NCI-H2081 (cell line): ENCODE data around the gene UBR7.
A peak's percentile ranks its signal among the peaks of the same experiment; 100 is the strongest.
"Not testable (repeated sequence)": the region's sequence is repeated elsewhere in the genome, so short reads cannot be mapped to it uniquely, and the experiment has no call there.

Experiments used
- DNase-seq, 2 experiments: peaks; one replicate each; lab custom pipeline; 2025; lab: John Stamatoyannopoulos, UW

UBR7 gene

GRCh38 chr14:93195316-93195999, 11.6 kb upstream of the UBR7 start:
- no peak for DNase-seq

GRCh38 chr14:93199031-93199430, 8.0 kb upstream of the UBR7 start:
- no peak for DNase-seq

GRCh38 chr14:93200553-93200952, 6.5 kb upstream of the UBR7 start:
- no peak for DNase-seq

- DNase-seq: no peak
Observed at GRCh38 chr14:93201155-93201704, 5.8 kb upstream of the UBR7 start.

- DNase-seq: peak; percentile 44 to 55
Observed at GRCh38 chr14:93207468-93208308, 632 bp downstream of the UBR7 start.

GRCh38 chr14:93212432-93212831, 5.4 kb downstream of the UBR7 start:
- no peak for DNase-seq

GRCh38 chr14:93214598-93214997, 7.5 kb downstream of the UBR7 start:
- DNase-seq: no peak

- peak; percentile 72 to 73 for DNase-seq
Observed at GRCh38 chr14:93219103-93219726, 12.2 kb downstream of the UBR7 start.

- no peak for DNase-seq
Observed at GRCh38 chr14:93220509-93220908, 13.5 kb downstream of the UBR7 start.

GRCh38 chr14:93223565-93223964, 16.5 kb downstream of the UBR7 start:
- DNase-seq: no peak

- DNase-seq: no peak
Observed at GRCh38 chr14:93228550-93228949, 21.5 kb downstream of the UBR7 start.

- DNase-seq: no peak
Observed at GRCh38 chr14:93230539-93230938, 23.5 kb downstream of the UBR7 start.

GRCh38 chr14:93231129-93231979, 24.3 kb downstream of the UBR7 start:
- DNase-seq: no peak

GRCh38 chr14:93232159-93232558, 25.1 kb downstream of the UBR7 start:
- no peak for DNase-seq

- DNase-seq: not testable (repeated sequence)
Observed at GRCh38 chr14:93233078-93233477, 26.0 kb downstream of the UBR7 start.

GRCh38 chr14:93234798-93235197, 27.7 kb downstream of the UBR7 start:
- DNase-seq: no peak

- DNase-seq: no peak
Observed at GRCh38 chr14:93239869-93240677, 33.0 kb downstream of the UBR7 start.

- no peak for DNase-seq
Observed at GRCh38 chr14:93240678-93241000, 33.6 kb downstream of the UBR7 start.

GRCh38 chr14:93245764-93246420, 38.8 kb downstream of the UBR7 start:
- no peak for DNase-seq

GRCh38 chr14:93246534-93246933, 39.5 kb downstream of the UBR7 start:
- DNase-seq: no peak
